Activated naive CD4-positive, alpha-beta T cell treated with anti-CD3 and anti-CD28 coated beads, Interleukin-2, amount 10 ng/mL, durations not matched to agents 7 days and 5 days (primary cell): ENCODE data around the gene HSPG2.
"Not testable (repeated sequence)": the region's sequence is repeated elsewhere in the genome, so short reads cannot be mapped to it uniquely, and the experiment has no call there.

Experiments
- CTCF ChIA-PET: fragments of 350-600 bp; sonication (Branson Sonifier 250); formaldehyde crosslinking; loops from one replicate; lab custom pipeline; 2021; ENCODE audit warnings: antibody characterized with exemption; lab: Charles Lee
- DNase-seq: peaks from one replicate; pipeline ENCODE4 v3.0.0-alpha.2; 2020
- H3K27ac Mint-ChIP-seq: one replicate; pipeline ENCODE4 v1.8.0; 2021; ENCODE audit warnings: mild to moderate bottlenecking, moderate library complexity, mixed read lengths
- H3K27me3 Mint-ChIP-seq: one replicate; pipeline ENCODE4 v1.8.0; 2021; ENCODE audit warnings: mild to moderate bottlenecking, mixed read lengths
- H3K36me3 Mint-ChIP-seq: one replicate; pipeline ENCODE4 v1.8.0; 2021; ENCODE audit warnings: mixed read lengths
- H3K4me1 Mint-ChIP-seq: one replicate; pipeline ENCODE4 v1.8.0; 2021; ENCODE audit warnings: mixed read lengths
- H3K4me3 Mint-ChIP-seq: one replicate; pipeline ENCODE4 v1.8.0; 2021; ENCODE audit warnings: mild to moderate bottlenecking, moderate library complexity, mixed read lengths
- H3K9me3 Mint-ChIP-seq: one replicate; pipeline ENCODE4 v1.8.0; 2021; ENCODE audit warnings: mixed read lengths

The HSPG2 gene

DNA sequence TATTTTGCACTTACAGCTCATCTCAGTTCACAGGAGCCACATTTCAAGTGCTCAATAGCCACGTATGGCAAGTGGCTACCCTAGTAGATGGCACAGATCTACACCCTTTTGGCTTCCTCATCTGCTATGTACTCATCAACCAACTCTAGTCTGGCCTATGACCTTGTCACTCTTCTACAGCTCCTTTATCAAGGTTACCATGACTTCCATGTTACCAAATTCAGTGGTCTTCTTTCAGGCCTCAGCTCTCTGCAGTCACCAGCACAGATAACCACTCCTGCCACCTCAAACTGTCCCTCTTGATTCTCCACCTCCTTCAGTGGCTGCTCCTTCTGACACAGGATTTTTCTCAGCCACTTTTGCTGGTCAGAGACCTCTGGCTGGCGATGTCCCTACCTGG is 142.5 kb downstream of the HSPG2 start:
- H3K9me3 Mint-ChIP-seq, result peaks cover 11% of the 10 kb centered on the region
- H3K4me1 Mint-ChIP-seq, result peaks cover 8% of the 10 kb centered on the region
- no peaks in the 10 kb centered on the region for H3K36me3 Mint-ChIP-seq
- H3K27ac Mint-ChIP-seq, result no peak overlapping the region
- no peak overlapping the region for H3K4me3 Mint-ChIP-seq
- H3K27me3 Mint-ChIP-seq, result no peaks in the 10 kb centered on the region
- no peak for DNase-seq
- CTCF ChIA-PET, result interaction anchor here (0.9 kb wide), 1 partner anchor 13 kb away, joined by 3 read pairs; no protein-coding TSS in a partner anchor

GRCh38 chr1:21793104-21793503 is 144.0 kb downstream of the HSPG2 start:
- H3K4me1 Mint-ChIP-seq, result peaks cover 8% of the 10 kb centered on the region
- H3K9me3 Mint-ChIP-seq, result peaks cover 11% of the 10 kb centered on the region
- CTCF ChIA-PET, result no interaction called here
- no peaks in the 10 kb centered on the region for H3K36me3 Mint-ChIP-seq
- H3K4me3 Mint-ChIP-seq, result no peak overlapping the region
- H3K27me3 Mint-ChIP-seq, result peaks cover 6% of the 10 kb centered on the region
- DNase-seq, result no peak
- H3K27ac Mint-ChIP-seq, result no peak overlapping the region

DNA sequence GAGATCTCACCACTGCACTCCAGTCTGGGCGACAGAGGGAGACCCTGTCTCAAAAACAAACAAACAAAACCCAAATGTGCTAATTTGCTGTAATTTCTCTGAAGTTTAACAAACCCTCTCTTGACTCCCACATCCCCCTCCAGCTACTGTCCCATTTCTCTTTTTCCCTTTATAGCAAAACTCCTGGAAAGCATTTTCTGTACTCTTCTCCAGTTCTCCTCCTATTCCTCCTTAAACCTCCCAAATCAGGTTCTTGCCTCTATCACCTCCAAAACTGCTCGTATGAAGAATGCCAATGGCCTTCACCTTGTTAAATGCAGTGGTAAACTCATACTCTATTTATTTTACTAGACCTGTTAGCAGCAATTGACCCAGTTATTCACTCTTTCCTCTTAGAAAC is 150.5 kb downstream of the HSPG2 start:
- H3K4me3 Mint-ChIP-seq, result no peak overlapping the region
- peaks cover 12% of the 10 kb centered on the region for H3K27me3 Mint-ChIP-seq
- no peak for DNase-seq
- no peak overlapping the region for H3K27ac Mint-ChIP-seq
- H3K36me3 Mint-ChIP-seq, result peaks cover 7% of the 10 kb centered on the region
- H3K4me1 Mint-ChIP-seq, result peaks cover 13% of the 10 kb centered on the region
- CTCF ChIA-PET, result no interaction called here
- no peaks in the 10 kb centered on the region for H3K9me3 Mint-ChIP-seq

- H3K36me3 Mint-ChIP-seq, H3K4me3 Mint-ChIP-seq, H3K9me3 Mint-ChIP-seq, DNase-seq, H3K27ac Mint-ChIP-seq: not testable (repeated sequence)
- CTCF ChIA-PET, result interaction anchor here (0.6 kb wide), 1 partner anchor 194 kb away, joined by 3 read pairs; no protein-coding TSS in a partner anchor
- H3K4me1 Mint-ChIP-seq, result peaks cover 13% of the 10 kb centered on the region
- peaks cover 12% of the 10 kb centered on the region for H3K27me3 Mint-ChIP-seq
These were observed 151.3 kb downstream of the HSPG2 start for GRCh38 chr1:21785764-21786163.

GRCh38 chr1:21783679-21784603 is 153.2 kb downstream of the HSPG2 start:
- Mint-ChIP-seq H3K4me3 (peak overlapping the region; percentile 90), H3K27me3 (peaks cover 10% of the 10 kb centered on the region), H3K9me3 (no peaks in the 10 kb centered on the region), H3K27ac (peak overlapping the region; percentile 99), H3K4me1 (peaks cover 27% of the 10 kb centered on the region), H3K36me3 (peaks cover 12% of the 10 kb centered on the region)
- DNase-seq, result no peak
- CTCF ChIA-PET, result no interaction called here

GRCh38 chr1:21782868-21783678 is 154.0 kb downstream of the HSPG2 start, which contains the start of gene USP48:
TSS of gene USP48 (minus strand) at chr1:21783149. CDS start at chr1:21782957, 192 bp downstream.
- peak; percentile 97 for DNase-seq
- no peaks in the 10 kb centered on the region for H3K9me3 Mint-ChIP-seq
- peaks cover 32% of the 10 kb centered on the region for H3K4me1 Mint-ChIP-seq
- H3K27me3 Mint-ChIP-seq, result peaks cover 6% of the 10 kb centered on the region
- CTCF ChIA-PET, result interaction anchor here (1.1 to 1.9 kb wide), 3 partner anchors 21 to 80 kb away, joined by 3 to 11 read pairs (median 4); no protein-coding TSS in a partner anchor
- peak within 1 kb of the TSS; percentile 99 for H3K27ac Mint-ChIP-seq
- H3K36me3 Mint-ChIP-seq, result peaks cover 15% of the 10 kb centered on the region
- peak within 1 kb of the TSS; percentile 90 for H3K4me3 Mint-ChIP-seq

DNA sequence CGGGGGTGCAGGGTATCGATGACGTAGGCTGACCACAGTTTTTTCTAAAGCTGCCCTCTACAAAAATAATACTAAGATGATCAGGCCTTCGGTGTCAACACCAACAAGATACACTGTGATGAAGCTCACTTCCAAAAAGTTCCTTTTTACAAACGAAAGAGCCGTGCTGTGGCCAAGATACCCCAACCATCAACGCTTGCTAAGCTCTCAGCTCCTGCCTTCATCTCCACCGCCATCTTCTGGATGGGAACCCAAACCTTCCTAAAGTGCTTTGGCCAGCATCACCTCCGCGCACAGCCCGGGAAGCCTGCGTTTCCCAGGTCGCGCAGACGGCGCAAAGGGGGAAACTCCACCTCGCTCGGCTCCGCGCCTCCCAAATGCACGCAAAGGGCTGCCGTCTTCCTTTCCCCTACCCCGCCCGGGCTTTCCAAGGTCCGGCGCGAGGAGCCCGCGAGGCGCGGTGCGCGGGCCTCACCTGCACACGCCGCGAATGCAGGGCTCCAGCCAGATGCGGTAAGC is 154.7 kb downstream of the HSPG2 start:
- peaks cover 6% of the 10 kb centered on the region for H3K27me3 Mint-ChIP-seq
- CTCF ChIA-PET, result interaction anchor here (0.7 to 1.9 kb wide), 7 partner anchors 12 to 123 kb away, joined by 3 to 11 read pairs (median 4); no protein-coding TSS in a partner anchor

DNA sequence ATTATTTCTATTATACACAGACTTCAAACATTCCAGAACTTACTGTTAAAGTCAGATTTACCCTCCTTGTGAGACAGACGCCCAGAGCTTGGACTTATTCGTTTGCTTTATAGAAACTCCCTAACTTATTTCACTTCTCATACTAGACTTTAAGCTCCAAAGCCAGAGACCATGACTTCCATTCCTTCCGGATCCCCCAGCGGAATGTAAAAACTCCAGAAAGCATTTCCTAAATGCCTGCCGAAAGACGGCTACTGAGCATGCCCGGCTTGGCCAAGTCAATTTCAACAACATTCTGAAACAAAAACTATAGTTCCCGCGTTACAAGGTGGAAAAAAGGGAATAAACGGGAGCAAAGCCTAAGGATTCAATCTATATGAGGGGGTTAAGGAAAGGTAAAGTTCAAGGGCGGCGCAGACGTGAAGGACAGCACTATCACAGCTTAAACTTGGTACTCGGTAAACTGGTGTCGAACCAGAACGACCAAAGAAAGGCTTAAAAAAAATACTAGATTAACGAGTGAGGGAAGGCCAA is 155.2 kb downstream of the HSPG2 start:
- DNase-seq, result no peak
- Mint-ChIP-seq H3K36me3 (peaks cover 19% of the 10 kb centered on the region), H3K27me3 (peaks cover 4% of the 10 kb centered on the region), H3K4me1 (peaks cover 39% of the 10 kb centered on the region), H3K9me3 (no peaks in the 10 kb centered on the region), H3K27ac (peak overlapping the region; percentile 99), H3K4me3 (peak overlapping the region; percentile 90)
- CTCF ChIA-PET, result interaction anchor here (0.6 to 1.9 kb wide), 10 partner anchors 12 to 122 kb away, joined by 3 to 11 read pairs (median 4); no protein-coding TSS in a partner anchor

More for the DNA sequence above, 154.7 kb downstream of the HSPG2 start:
- peak; percentile 63 for DNase-seq
- peak overlapping the region; percentile 99 for H3K27ac Mint-ChIP-seq
- H3K4me1 Mint-ChIP-seq, result peaks cover 35% of the 10 kb centered on the region
- H3K4me3 Mint-ChIP-seq, result peak overlapping the region; percentile 90
- H3K36me3 Mint-ChIP-seq, result peaks cover 16% of the 10 kb centered on the region
- H3K9me3 Mint-ChIP-seq, result no peaks in the 10 kb centered on the region

DNA sequence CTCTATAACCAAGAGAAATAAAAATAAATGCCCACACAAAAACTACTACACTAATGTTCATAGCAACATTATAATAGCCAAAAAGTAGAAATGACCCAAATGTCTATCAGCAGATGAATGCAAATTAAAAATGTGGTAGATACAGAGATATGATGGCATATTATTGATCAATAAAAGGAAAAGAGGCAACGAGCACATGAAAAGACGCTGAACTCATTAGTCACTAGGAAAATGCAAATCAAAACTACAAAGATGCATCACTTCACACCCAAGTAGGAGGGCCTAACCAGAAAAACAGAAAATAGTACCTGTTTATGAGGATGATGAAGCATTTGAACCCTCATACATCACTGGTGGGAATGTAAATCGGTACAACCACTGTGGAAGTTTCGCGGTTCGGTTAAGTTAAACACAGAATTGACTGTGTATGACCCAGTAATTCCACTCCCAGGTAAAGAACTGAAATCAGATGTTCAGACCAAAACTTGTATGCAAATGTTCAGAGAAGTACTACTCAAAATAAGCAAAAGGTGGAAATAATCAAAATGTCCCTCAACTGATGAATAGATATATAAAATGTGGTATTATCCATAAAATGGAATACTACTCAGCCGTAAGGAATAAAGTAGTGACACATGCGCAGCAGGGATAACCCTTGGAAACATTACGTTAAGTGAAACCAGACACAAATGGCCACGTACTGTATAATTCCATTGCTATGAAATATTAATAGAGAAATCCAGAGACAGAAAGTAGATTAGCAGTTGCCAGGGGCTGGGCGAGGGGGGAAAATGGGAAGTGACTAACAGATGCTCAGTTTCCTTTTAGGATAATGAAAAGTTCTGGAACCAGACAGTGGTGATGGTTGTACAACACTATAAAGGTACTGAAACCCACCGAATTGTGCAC is 157.2 kb downstream of the HSPG2 start:
- Mint-ChIP-seq H3K27me3 (no peaks in the 10 kb centered on the region), H3K4me3 (peak overlapping the region; percentile 65), H3K4me1 (peaks cover 46% of the 10 kb centered on the region), H3K27ac (peak overlapping the region; percentile 76), H3K36me3 (peaks cover 23% of the 10 kb centered on the region), H3K9me3 (no peaks in the 10 kb centered on the region)
- no peak for DNase-seq
- CTCF ChIA-PET, result no interaction called here

DNA sequence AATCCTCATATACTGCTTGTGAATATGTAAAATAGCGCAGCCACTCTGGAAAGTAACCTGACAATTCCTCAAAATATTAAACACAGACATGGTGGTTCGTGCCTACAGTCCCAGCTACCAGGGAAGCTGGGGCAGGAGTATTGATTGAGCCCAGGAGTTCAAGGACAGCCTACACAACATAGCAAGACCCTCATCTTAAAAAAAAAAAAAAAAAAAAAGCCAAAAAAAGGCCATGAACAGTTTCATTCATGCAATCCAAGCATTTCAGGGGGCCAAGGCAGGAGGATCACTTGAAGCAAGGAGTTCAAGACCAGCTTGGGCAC is 158.7 kb downstream of the HSPG2 start:
- no peak overlapping the region for H3K27ac Mint-ChIP-seq
- no peak for DNase-seq
- H3K4me3 Mint-ChIP-seq, result no peak overlapping the region
- peaks cover 47% of the 10 kb centered on the region for H3K4me1 Mint-ChIP-seq
- CTCF ChIA-PET, result interaction anchor here (0.6 kb wide), 1 partner anchor 18 kb away, joined by 3 read pairs; no protein-coding TSS in a partner anchor
- peaks cover 23% of the 10 kb centered on the region for H3K36me3 Mint-ChIP-seq
- H3K9me3 Mint-ChIP-seq, result no peaks in the 10 kb centered on the region
- no peaks in the 10 kb centered on the region for H3K27me3 Mint-ChIP-seq

GRCh38 chr1:21776925-21777324 is 160.2 kb downstream of the HSPG2 start:
- DNase-seq, H3K9me3 Mint-ChIP-seq, CTCF ChIA-PET, H3K27ac Mint-ChIP-seq, H3K27me3 Mint-ChIP-seq, H3K4me3 Mint-ChIP-seq: not testable (repeated sequence)
- H3K4me1 Mint-ChIP-seq, result peaks cover 52% of the 10 kb centered on the region
- peaks cover 19% of the 10 kb centered on the region for H3K36me3 Mint-ChIP-seq

DNA sequence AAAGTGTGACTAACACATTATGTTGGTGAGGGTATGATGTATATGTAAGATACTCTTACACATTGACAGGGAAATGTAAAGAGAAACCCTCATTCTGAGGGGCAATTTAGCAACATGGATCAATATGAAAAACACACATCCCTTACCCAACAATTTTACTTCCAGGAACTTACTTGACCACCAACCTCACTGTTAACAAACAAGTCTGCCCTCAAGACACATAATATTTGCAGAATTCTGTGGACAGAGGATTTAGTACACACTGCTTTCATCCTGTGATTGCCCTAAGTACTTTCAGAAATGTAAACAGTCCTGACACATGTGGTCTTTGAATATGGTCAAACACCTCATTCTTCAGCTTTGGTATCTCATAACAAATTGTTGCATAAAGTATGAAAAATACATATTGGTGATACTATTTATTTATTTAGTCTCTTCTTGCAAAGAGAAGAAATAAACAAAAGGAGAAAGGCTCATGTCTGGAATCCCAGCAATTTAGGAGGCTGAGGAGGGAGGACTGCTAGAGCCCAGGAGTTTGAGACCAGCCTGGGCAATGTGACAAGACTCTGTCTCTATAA is 161.0 kb downstream of the HSPG2 start:
- Mint-ChIP-seq H3K4me3 (no peak overlapping the region), H3K36me3 (peaks cover 16% of the 10 kb centered on the region), H3K4me1 (peaks cover 46% of the 10 kb centered on the region), H3K27ac (peak overlapping the region; percentile 13), H3K9me3 (no peaks in the 10 kb centered on the region), H3K27me3 (no peaks in the 10 kb centered on the region)
- no peak for DNase-seq
- CTCF ChIA-PET, result no interaction called here

DNA sequence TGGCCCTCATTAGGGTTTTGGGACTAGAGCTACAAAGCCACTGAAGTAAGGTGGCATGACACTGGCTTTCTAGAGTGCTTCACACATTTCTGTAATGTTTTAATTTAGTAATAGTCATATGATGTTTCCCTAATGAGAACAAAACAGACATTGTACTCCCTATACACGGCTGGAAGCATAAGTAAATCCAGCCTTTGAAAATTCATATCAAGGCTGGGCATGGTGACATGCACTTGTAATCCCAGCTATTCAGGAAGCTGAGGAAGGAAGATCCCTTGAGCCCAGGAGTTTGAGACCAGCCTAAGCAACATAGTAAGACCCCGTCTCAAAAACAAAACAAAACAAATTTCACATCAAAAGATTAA is 161.6 kb downstream of the HSPG2 start:
- CTCF ChIA-PET, result no interaction called here
- H3K36me3 Mint-ChIP-seq, result peaks cover 16% of the 10 kb centered on the region
- no peak for DNase-seq
- no peak overlapping the region for H3K4me3 Mint-ChIP-seq
- H3K27me3 Mint-ChIP-seq, result no peaks in the 10 kb centered on the region
- H3K27ac Mint-ChIP-seq, result peak overlapping the region; percentile 14
- peaks cover 46% of the 10 kb centered on the region for H3K4me1 Mint-ChIP-seq
- H3K9me3 Mint-ChIP-seq, result no peaks in the 10 kb centered on the region
